ENCODE results near the gene PPP1R12C. TPM values are rescaled to one million over a fixed set of nuclear protein-coding genes. Genes with fewer than 3 reads are reported as not detected.
"Not testable (repeated sequence)": the region's sequence is repeated elsewhere in the genome, so short reads cannot be mapped to it uniquely, and the experiment has no call there.

Gene PPP1R12C
- polyA plus RNA-seq, 3 donors = 2.1 to 206 (median 2.6) TPM

GRCh38 chr19:55157064-55157908 is 39.8 kb upstream of the PPP1R12C start, which contains the start of gene TNNI3:
TSS of gene TNNI3 (minus strand) at chr19:55157732. CDS start at chr19:55157589, 143 bp downstream.
- Mint-ChIP-seq H3K27me3 (ENCODE audit: low read depth in 3 of 3) (peaks cover 58 to 76% (median 75%) of the 10 kb centered on the region in 3 donors), H3K27ac (no peak within 1 kb of the TSS), H3K36me3 (peaks cover 2 to 6% of the 10 kb centered on the region in 2 donors), H3K4me3 (peak within 1 kb of the TSS; percentile 37 to 84), H3K9me3 (peaks cover 3 to 23% (median 15%) of the 10 kb centered on the region in 7 donors), H3K4me1 (peaks cover 7% of the 10 kb centered on the region)
- H3K79me2 ChIP-seq (ENCODE audit: insufficient read depth, low read length) = no peaks in the 10 kb centered on the region
- H3K27ac ChIP-seq (ENCODE audit: low read depth in 1 of 2, low read length in 2 of 2) = no peak within 1 kb of the TSS
- intact Hi-C loops (cut with micrococcal nuclease) = no loop called here
- H3K4me1 ChIP-seq (ENCODE audit: control insufficient read depth in 1 of 2, insufficient read depth in 2 of 2, low read length in 2 of 2) = peaks cover 5 to 17% of the 10 kb centered on the region in 2 donors
- peaks cover 4 to 8% of the 10 kb centered on the region in 2 donors for H3K9me3 ChIP-seq (replicated peaks in 1 of 2; ENCODE audit: control insufficient read depth in 1 of 2, insufficient read depth in 1 of 2, low read length in 2 of 2)
- no peak within 1 kb of the TSS for H2AFZ ChIP-seq (ENCODE audit: insufficient read depth, low read depth, low read length, poor library complexity, severe bottlenecking)
- peaks cover 14 to 66% of the 10 kb centered on the region in 2 donors for H3K27me3 ChIP-seq (ENCODE audit: control insufficient read depth in 2 of 2, insufficient read depth in 2 of 2, low read length in 2 of 2)
- H3K36me3 ChIP-seq (replicated peaks in 1 of 2; ENCODE audit: control insufficient read depth in 1 of 2, insufficient read depth in 2 of 2, low read length in 2 of 2) = no peaks in the 10 kb centered on the region
- WGBS (ENCODE audit: insufficient coverage) = 55% methylated on average over 25 of the region's 39 CpGs
- H3K9ac ChIP-seq (ENCODE audit: insufficient read depth, low read length, poor library complexity, severe bottlenecking) = no peak within 1 kb of the TSS
- TF ChIP-seq, protein P1, sequence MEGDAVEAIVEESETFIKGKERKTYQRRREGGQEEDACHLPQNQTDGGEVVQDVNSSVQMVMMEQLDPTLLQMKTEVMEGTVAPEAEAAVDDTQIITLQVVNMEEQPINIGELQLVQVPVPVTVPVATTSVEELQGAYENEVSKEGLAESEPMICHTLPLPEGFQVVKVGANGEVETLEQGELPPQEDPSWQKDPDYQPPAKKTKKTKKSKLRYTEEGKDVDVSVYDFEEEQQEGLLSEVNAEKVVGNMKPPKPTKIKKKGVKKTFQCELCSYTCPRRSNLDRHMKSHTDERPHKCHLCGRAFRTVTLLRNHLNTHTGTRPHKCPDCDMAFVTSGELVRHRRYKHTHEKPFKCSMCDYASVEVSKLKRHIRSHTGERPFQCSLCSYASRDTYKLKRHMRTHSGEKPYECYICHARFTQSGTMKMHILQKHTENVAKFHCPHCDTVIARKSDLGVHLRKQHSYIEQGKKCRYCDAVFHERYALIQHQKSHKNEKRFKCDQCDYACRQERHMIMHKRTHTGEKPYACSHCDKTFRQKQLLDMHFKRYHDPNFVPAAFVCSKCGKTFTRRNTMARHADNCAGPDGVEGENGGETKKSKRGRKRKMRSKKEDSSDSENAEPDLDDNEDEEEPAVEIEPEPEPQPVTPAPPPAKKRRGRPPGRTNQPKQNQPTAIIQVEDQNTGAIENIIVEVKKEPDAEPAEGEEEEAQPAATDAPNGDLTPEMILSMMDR (IDR thresholded peaks at IDR 0.05) = no peak
- no peak for DNase-seq
- peak within 1 kb of the TSS; percentile 22 for H3K4me2 ChIP-seq (replicated peaks; ENCODE audit: extremely low read depth, low read length, poor library complexity, severe bottlenecking)
- peak within 1 kb of the TSS in 1 of 3 experiments; percentile 20 for H3K4me3 ChIP-seq (replicated peaks in 1 of 3; ENCODE audit: low read depth in 2 of 3, low read length in 3 of 3)
- no peaks in the 10 kb centered on the region for H4K20me1 ChIP-seq (ENCODE audit: insufficient read depth, low read length)

DNA sequence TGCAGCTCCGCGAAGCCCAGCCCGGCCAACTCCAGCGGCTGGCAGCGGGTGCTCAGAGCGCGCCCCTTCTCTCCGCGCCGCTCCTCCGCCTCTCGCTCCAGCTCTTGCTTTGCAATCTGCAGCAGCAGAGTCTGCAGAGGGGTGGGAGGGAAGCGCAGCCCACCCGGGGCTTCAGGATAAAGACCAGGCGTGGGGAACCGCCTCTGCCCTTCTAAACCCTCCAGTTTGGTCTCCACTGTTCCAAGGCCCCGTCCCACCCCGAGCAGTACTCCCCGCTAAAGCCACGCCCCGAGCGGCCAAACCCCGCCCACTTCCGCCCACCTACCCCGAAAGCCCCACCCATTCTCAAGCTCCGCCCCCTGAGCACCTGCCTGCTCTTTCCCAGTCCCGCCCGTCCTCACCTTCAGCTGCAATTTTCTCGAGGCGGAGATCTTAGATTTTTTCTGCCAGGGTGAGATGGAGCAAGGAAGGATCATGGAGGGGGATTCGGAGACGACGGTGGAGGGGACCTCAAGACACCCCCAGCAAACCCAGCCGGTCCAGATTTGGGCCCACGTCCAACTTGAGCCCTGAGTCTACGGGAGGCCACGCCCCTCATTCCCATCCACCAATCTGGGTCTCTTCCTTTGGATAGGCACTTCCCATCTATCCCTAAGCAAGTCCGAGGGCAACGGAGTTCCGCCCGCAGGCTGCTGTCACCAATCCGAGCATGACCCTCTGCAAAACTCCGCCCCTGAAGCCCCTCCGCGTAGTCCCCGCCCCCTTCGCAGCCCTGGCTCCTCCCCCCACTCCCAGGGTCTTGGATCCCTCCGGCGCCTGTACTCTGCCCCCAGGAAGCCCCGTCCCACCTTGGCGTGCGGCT is 39.0 kb upstream of the PPP1R12C start:
- Histone ChIP-seq H3K9ac (ENCODE audit: insufficient read depth, low read length, poor library complexity, severe bottlenecking) (no peak overlapping the region), H2AFZ (ENCODE audit: insufficient read depth, low read depth, low read length, poor library complexity, severe bottlenecking) (no peak overlapping the region), H3K9me3 (replicated peaks in 1 of 2; ENCODE audit: control insufficient read depth in 1 of 2, insufficient read depth in 1 of 2, low read length in 2 of 2) (peaks cover 9 to 15% of the 10 kb centered on the region in 2 donors), H3K79me2 (ENCODE audit: insufficient read depth, low read length) (no peaks in the 10 kb centered on the region), H3K4me3 (replicated peaks in 1 of 3; ENCODE audit: low read depth in 2 of 3, low read length in 3 of 3) (peak overlapping the region in 1 of 3 experiments; percentile 20), H3K27ac (ENCODE audit: low read depth in 1 of 2, low read length in 2 of 2) (no peak overlapping the region), H3K36me3 (replicated peaks in 1 of 2; ENCODE audit: control insufficient read depth in 1 of 2, insufficient read depth in 2 of 2, low read length in 2 of 2) (no peaks in the 10 kb centered on the region), H3K27me3 (ENCODE audit: control insufficient read depth in 2 of 2, insufficient read depth in 2 of 2, low read length in 2 of 2) (peaks cover 12 to 58% of the 10 kb centered on the region in 2 donors), H3K4me2 (replicated peaks; ENCODE audit: extremely low read depth, low read length, poor library complexity, severe bottlenecking) (peak overlapping the region; percentile 22), H4K20me1 (ENCODE audit: insufficient read depth, low read length) (no peaks in the 10 kb centered on the region), H3K4me1 (ENCODE audit: control insufficient read depth in 1 of 2, insufficient read depth in 2 of 2, low read length in 2 of 2) (peaks cover 5 to 17% of the 10 kb centered on the region in 2 donors)
- intact Hi-C loops (cut with micrococcal nuclease) = no loop called here
- Mint-ChIP-seq H3K27ac (no peak overlapping the region), H3K36me3 (peaks cover 2 to 6% of the 10 kb centered on the region in 2 donors), H3K4me1 (peaks cover 11% of the 10 kb centered on the region), H3K27me3 (ENCODE audit: low read depth in 3 of 3) (peaks cover 49 to 72% (median 66%) of the 10 kb centered on the region in 3 donors), H3K9me3 (peaks cover 9 to 29% (median 20%) of the 10 kb centered on the region in 7 donors), H3K4me3 (peak overlapping the region; percentile 37 to 84)
- WGBS (ENCODE audit: insufficient coverage) = under 1% methylated on average over 36 of the region's 52 CpGs
- TF ChIP-seq, protein P1 (IDR thresholded peaks at IDR 0.05) = no peak
- no peak for DNase-seq

DNA sequence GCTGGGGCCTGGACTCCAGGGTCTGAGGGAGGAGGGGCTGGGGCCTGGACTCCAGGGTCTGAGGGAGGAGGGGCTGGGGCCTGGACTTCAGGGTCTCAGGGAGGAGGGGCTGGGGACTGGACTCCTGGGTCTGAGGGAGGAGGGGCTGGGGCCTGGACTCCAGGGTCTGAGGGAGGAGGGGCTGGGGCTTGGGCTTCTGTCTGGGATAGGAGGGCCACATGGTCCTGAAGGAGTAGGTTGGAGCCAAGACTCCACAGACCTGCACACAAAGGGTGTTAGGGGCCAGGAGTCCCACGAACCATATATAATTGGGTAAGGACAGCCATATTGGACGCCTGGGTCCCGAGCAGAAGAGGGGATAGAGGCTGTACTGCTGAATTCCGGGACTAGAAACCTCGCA is 38.3 kb upstream of the PPP1R12C start:
- Mint-ChIP-seq H3K9me3 (peaks cover 9 to 29% (median 21%) of the 10 kb centered on the region in 7 donors), H3K27me3 (ENCODE audit: low read depth in 3 of 3) (peaks cover 44 to 68% (median 60%) of the 10 kb centered on the region in 3 donors), H3K4me3 (peak overlapping the region in 1 of 2 donors; percentile 84), H3K4me1 (peaks cover 11% of the 10 kb centered on the region)
- H3K79me2 ChIP-seq (ENCODE audit: insufficient read depth, low read length); H3K27ac ChIP-seq (ENCODE audit: low read depth in 1 of 2, low read length in 2 of 2); H4K20me1 ChIP-seq (ENCODE audit: insufficient read depth, low read length); H3K4me2 ChIP-seq (replicated peaks; ENCODE audit: extremely low read depth, low read length, poor library complexity, severe bottlenecking); intact Hi-C loops (cut with micrococcal nuclease); DNase-seq; H2AFZ ChIP-seq (ENCODE audit: insufficient read depth, low read depth, low read length, poor library complexity, severe bottlenecking); H3K36me3 ChIP-seq (replicated peaks in 1 of 2; ENCODE audit: control insufficient read depth in 1 of 2, insufficient read depth in 2 of 2, low read length in 2 of 2); H3K9ac ChIP-seq (ENCODE audit: insufficient read depth, low read length, poor library complexity, severe bottlenecking); H3K27ac Mint-ChIP-seq; H3K36me3 Mint-ChIP-seq: not testable (repeated sequence)
- Histone ChIP-seq H3K27me3 (ENCODE audit: control insufficient read depth in 2 of 2, insufficient read depth in 2 of 2, low read length in 2 of 2) (peaks cover 10 to 51% of the 10 kb centered on the region in 2 donors), H3K9me3 (replicated peaks in 1 of 2; ENCODE audit: control insufficient read depth in 1 of 2, insufficient read depth in 1 of 2, low read length in 2 of 2) (peaks cover 8 to 18% of the 10 kb centered on the region in 2 donors), H3K4me1 (ENCODE audit: control insufficient read depth in 1 of 2, insufficient read depth in 2 of 2, low read length in 2 of 2) (peaks cover 5 to 17% of the 10 kb centered on the region in 2 donors), H3K4me3 (replicated peaks in 1 of 3; ENCODE audit: low read depth in 2 of 3, low read length in 3 of 3) (peak overlapping the region in 1 of 3 experiments; percentile 20)
- 7% methylated on average over 4 of the region's 5 CpGs for WGBS (ENCODE audit: insufficient coverage)
